ENCODE measurements around the gene LRP1.

DNA sequence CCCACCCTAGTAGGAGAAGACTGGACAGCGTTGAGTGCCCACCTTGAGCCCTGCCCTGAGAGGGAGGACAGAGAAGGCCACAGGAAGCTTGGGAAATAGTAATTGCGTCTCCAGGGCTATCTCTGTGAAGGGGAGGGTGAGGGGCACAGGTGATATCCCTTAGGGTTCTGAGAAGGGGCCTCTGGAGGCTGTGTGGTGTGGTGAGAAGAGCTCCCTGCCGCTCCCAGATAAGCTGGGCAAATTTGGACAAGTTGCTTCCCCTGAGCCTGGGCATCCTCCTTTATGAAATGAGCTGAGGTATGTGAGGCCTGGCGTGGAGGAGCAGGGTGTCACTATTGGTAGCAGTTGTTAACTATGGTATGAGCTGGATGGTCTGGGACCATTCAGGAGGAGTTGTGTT, 42.6 kb downstream of the LRP1 start:
- TF ChIP-seq, protein P1, sequence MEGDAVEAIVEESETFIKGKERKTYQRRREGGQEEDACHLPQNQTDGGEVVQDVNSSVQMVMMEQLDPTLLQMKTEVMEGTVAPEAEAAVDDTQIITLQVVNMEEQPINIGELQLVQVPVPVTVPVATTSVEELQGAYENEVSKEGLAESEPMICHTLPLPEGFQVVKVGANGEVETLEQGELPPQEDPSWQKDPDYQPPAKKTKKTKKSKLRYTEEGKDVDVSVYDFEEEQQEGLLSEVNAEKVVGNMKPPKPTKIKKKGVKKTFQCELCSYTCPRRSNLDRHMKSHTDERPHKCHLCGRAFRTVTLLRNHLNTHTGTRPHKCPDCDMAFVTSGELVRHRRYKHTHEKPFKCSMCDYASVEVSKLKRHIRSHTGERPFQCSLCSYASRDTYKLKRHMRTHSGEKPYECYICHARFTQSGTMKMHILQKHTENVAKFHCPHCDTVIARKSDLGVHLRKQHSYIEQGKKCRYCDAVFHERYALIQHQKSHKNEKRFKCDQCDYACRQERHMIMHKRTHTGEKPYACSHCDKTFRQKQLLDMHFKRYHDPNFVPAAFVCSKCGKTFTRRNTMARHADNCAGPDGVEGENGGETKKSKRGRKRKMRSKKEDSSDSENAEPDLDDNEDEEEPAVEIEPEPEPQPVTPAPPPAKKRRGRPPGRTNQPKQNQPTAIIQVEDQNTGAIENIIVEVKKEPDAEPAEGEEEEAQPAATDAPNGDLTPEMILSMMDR (IDR thresholded peaks at IDR 0.05; ENCODE audit: low read depth, low read length, poor library complexity, severe bottlenecking) = no peak
- no peak for TF ChIP-seq EZH2phosphoT487 (IDR thresholded peaks at IDR 0.05; ENCODE audit: borderline replicate concordance, low read length)

All from DOHH2 (cell line).